K562 (cell line): ENCODE measurements around the gene DYRK1A. TPM values are rescaled to one million over a fixed set of nuclear protein-coding genes. Genes with fewer than 3 reads are reported as not detected.

Source experiments
- BMI1 ChIP-seq: fragments of 150-350 bp; IDR thresholded peaks from 2 replicates; pipeline ENCODE4 v1.6.1; 2014; ENCODE audit warnings: low read length
- EWSR1 ChIP-seq: fragments of 450-650 bp; IDR thresholded peaks from 2 replicates; pipeline ENCODE4 v1.6.1; 2018; ENCODE audit warnings: borderline replicate concordance, mild to moderate bottlenecking, low read depth, moderate library complexity; ENCODE audit not compliant: partially characterized antibody
- HMGXB4 ChIP-seq: sonication (generic); formaldehyde crosslinking; IDR thresholded peaks from 2 replicates; pipeline ENCODE4 v1.8.1; 2023; ENCODE audit warnings: mild to moderate bottlenecking, missing genetic modification reagents
- MBD1 ChIP-seq: fragments of 250-450 bp; sonication (Bioruptor Pico); IDR thresholded peaks from 2 replicates; pipeline ENCODE4 v1.8.0; 2022; ENCODE audit warnings: inconsistent platforms
- NBN ChIP-seq: fragments of 450-650 bp; IDR thresholded peaks from 2 replicates; pipeline ENCODE4 v1.6.1; 2016; ENCODE audit warnings: low read depth, mild to moderate bottlenecking
- PHB2 ChIP-seq: fragments of 450-650 bp; IDR thresholded peaks from 2 replicates; pipeline ENCODE4 v1.6.1; 2017; ENCODE audit warnings: low read depth
- PHF21A ChIP-seq: fragments of 450-650 bp; IDR thresholded peaks from 2 replicates; pipeline ENCODE4 v1.6.1; 2017; ENCODE audit warnings: low read depth, borderline replicate concordance
- PRDM10 ChIP-seq: fragments of 450-650 bp; IDR thresholded peaks from 2 replicates; pipeline ENCODE4 v1.6.1; 2018; ENCODE audit not compliant: partially characterized antibody
- THRA ChIP-seq: fragments of 450-650 bp; IDR thresholded peaks from 2 replicates; pipeline ENCODE4 v1.6.1; 2017; ENCODE audit warnings: mild to moderate bottlenecking, moderate library complexity
- TOE1 ChIP-seq, 2 experiments: fragments of 450-650 bp in 1 of 2; sonication (generic) in 1 of 2; formaldehyde crosslinking in 1 of 2; IDR thresholded peaks; 2 replicates each; pipeline versions ENCODE4 v1.7.1 to v1.8.0; 2016 to 2022; ENCODE audit warnings: borderline replicate concordance in 2 of 2, mild to moderate bottlenecking in 2 of 2, antibody characterized with exemption in 1 of 2, inconsistent platforms in 1 of 2, low read depth in 1 of 2, missing genetic modification reagents in 1 of 2, moderate library complexity in 1 of 2
- ZBTB17 ChIP-seq: fragments of 450-650 bp; formaldehyde crosslinking; IDR thresholded peaks from 2 replicates; pipeline ENCODE4 v1.4.0; 2020; ENCODE audit warnings: mild to moderate bottlenecking
- ZNF224 ChIP-seq: sonication (generic); formaldehyde crosslinking; IDR thresholded peaks from 2 replicates; pipeline ENCODE4 v1.8.0; 2022; ENCODE audit warnings: mild to moderate bottlenecking, missing genetic modification reagents
- polyA plus RNA-seq, 8 experiments: library from polyadenylated mRNA; depleted of rRNA in 4 of 8; stranded (reverse) in 5 of 8; unstranded in 3 of 8; fragments of >200 nt; fragmentation: Nextera tagmentation in 2 of 8; fragmentation: Illumina TruSeq in 1 of 8; extraction: Ambion mirVana in 2 of 8; extraction: Trizol in 1 of 8; gene quantifications; 2 replicates each; pipeline versions ENCODE4 v1.2.1 to v1.2.3, GENCODE V29; 2011 to 2014; ENCODE audit warnings: inconsistent platforms in 1 of 8, missing spikeins in 1 of 8
- total RNA-seq, 7 experiments: library from RNA; depleted of rRNA in 6 of 7; stranded (reverse); fragments of >200 nt in 6 of 7; fragmentation: Illumina TruSeq in 2 of 7; extraction: Trizol in 2 of 7; gene quantifications; 2 replicates each; pipeline versions ENCODE4 v1.2.1 to v1.2.3, GENCODE V29; 2011 to 2021; ENCODE audit warnings: low replicate concordance in 1 of 7

Gene DYRK1A
- total and polyA plus RNA-seq, 9 of the 15 experiments (the other 6 are each of a cell fraction or from before 2014, with no cell fraction given): 3.7 to 64.8 (median 42.3) TPM

- TF ChIP-seq HMGXB4: no peak
- TF ChIP-seq TOE1 (IDR thresholded peaks at IDR 0.05; ENCODE audit: borderline replicate concordance): 0 out of 2 replicates have a peak, but pooled peaks have one; percentile 19
- no peak for TF ChIP-seq TOE1 (CRISPR knock-in tag; IDR thresholded peaks at IDR 0.05; ENCODE audit: borderline replicate concordance, low read depth)
- TF ChIP-seq ZBTB17 (CRISPR knock-in tag): no peak
- TF ChIP-seq PHB2: no peak
- no peak for TF ChIP-seq MBD1 (CRISPR knock-in tag)
- no peak for TF ChIP-seq ZNF224 (CRISPR knock-in tag)
- TF ChIP-seq PHF21A: no peak
- TF ChIP-seq EWSR1: no peak
- no peak for TF ChIP-seq PRDM10
- no peak for TF ChIP-seq THRA
- no peak for TF ChIP-seq NBN
- no peak for TF ChIP-seq BMI1
Observed at GRCh38 chr21:37460196-37460595, 93.6 kb downstream of the DYRK1A start (continued).
